Right lobe of liver (tissue), 6 donors: ENCODE data around the gene HOXD9. TPM values are rescaled to one million over a fixed set of nuclear protein-coding genes. Genes with fewer than 3 reads are reported as not detected.

Experiments
- ATAC-seq, 4 donors: fragments of 200-7000 bp; cut with Tn5 transposase; one replicate each; pipeline ENCODE4 v1.9.1; 2020; ENCODE audit warnings: mild to moderate bottlenecking in 4 of 4, moderate library complexity in 4 of 4
- DNase-seq, 3 donors: peaks; one replicate each; pipeline ENCODE4 v3.0.0-alpha.2; 2020
- H3K27ac ChIP-seq, 3 donors: fragments of 200-600 bp; one replicate each; pipeline ENCODE4 v1.8.0; 2022
- H3K27me3 ChIP-seq, 2 donors: fragments of 200-600 bp; one replicate each; pipeline ENCODE4 v1.8.0; 2022
- H3K36me3 ChIP-seq, 4 donors: fragments of 200-600 bp; sonication (generic) in 1 of 4; one replicate each; pipeline versions ENCODE4 v1.5.1 to v1.8.0; 2017 to 2022; ENCODE audit warnings: control low read depth in 1 of 4
- H3K4me1 ChIP-seq, 4 donors: fragments of 200-600 bp; sonication (generic) in 1 of 4; one replicate each; pipeline versions ENCODE4 v1.5.1 to v1.8.0; 2017 to 2022; ENCODE audit warnings: control low read depth in 1 of 4
- H3K4me3 ChIP-seq, 3 donors: fragments of 200-600 bp; one replicate each; pipeline ENCODE4 v1.8.0; 2022
- H3K9me3 ChIP-seq, 4 donors: fragments of 200-600 bp; sonication (generic) in 1 of 4; one replicate each; pipeline versions ENCODE4 v1.5.1 to v1.8.0; 2017 to 2022; ENCODE audit warnings: control low read depth in 1 of 4
- CTCF ChIP-seq, 4 donors: fragments of 200-600 bp in 3 of 4; fragments of 450-650 bp in 1 of 4; IDR thresholded peaks; one replicate each; pipeline versions ENCODE4 v1.5.1 to v1.8.0; 2016 to 2022; ENCODE audit warnings: antibody characterized with exemption in 4 of 4, mild to moderate bottlenecking in 2 of 4
- POLR2A ChIP-seq: fragments of 450-650 bp; IDR thresholded peaks from one replicate; pipeline ENCODE4 v1.6.1; 2017; ENCODE audit warnings: antibody characterized with exemption, mild to moderate bottlenecking
- WGBS: methylation state at CpG from one replicate; pipeline ENCODE4 v1.1.6; 2018; ENCODE audit warnings: low coverage, low lambda C conversion rate; ENCODE audit not compliant: insufficient coverage; ENCODE audit errors: missing lambda C conversion rate; 5-methylcytosine and 5-hydroxymethylcytosine counted together
- intact Hi-C, 2 donors: fragments of 100-400 bp; cut with DNase I; formaldehyde crosslinking; loops; one replicate each; pipeline versions ENCODE4 v1.11.2 to v1.14.1; 2022
- total RNA-seq, 6 experiments: library from RNA; depleted of rRNA in 2 of 6; stranded (reverse); fragments of >200 nt in 2 of 6; fragmentation: NEBNext Ultra II Directional in 3 of 6; extraction: Animal tissue kit (Norgen Biotek cat#: 25700) in 3 of 6; gene quantifications; one replicate each; pipeline versions ENCODE4 v1.1.0 to v1.2.4, GENCODE V29; 2016 to 2023
- donor health status: DM: no; HTN: yes; CAD: no.
- donor health status: DM: no; HTN: no; CAD: no.
- donor health status: DM: no; HTN: no; CAD: no.
- donor health status: DM: no; HTN: yes; CAD: no.
- donor health status: DM: no; HTN: yes; CAD: no.

HOXD9 gene
- total RNA-seq, 6 experiments from 2014 or later: 0.25 TPM; not detected in 5

- Histone ChIP-seq H3K4me1 (peaks cover 0 to 14% (median 6%) of the 10 kb centered on the region in 4 donors), H3K36me3 (no peaks in the 10 kb centered on the region), H3K27ac (no peak overlapping the region), H3K9me3 (no peaks in the 10 kb centered on the region), H3K27me3 (peaks cover 25 to 91% of the 10 kb centered on the region in 2 donors), H3K4me3 (no peak overlapping the region)
- DNase-seq: no peak
- TF ChIP-seq CTCF (IDR thresholded peaks at IDR 0.05) (no peak), POLR2A (no peak)
- intact Hi-C loops: no loop called here
- ATAC-seq: no peak
- WGBS: 8% methylated on average over 13 of the region's 28 CpGs
Measured at GRCh38 chr2:176100547-176101140, 21.9 kb upstream of the HOXD9 start.

GRCh38 chr2:176101216-176101830, 21.2 kb upstream of the HOXD9 start:
- 0% methylated on average over 2 of the region's 2 CpGs for WGBS

GRCh38 chr2:176101842-176102241, 20.7 kb upstream of the HOXD9 start:
- Histone ChIP-seq H3K4me3 (no peak overlapping the region), H3K4me1 (peaks cover 0 to 14% (median 5%) of the 10 kb centered on the region in 4 donors), H3K27me3 (peaks cover 25 to 90% of the 10 kb centered on the region in 2 donors), H3K27ac (no peak overlapping the region), H3K36me3 (no peaks in the 10 kb centered on the region), H3K9me3 (no peaks in the 10 kb centered on the region)
- TF ChIP-seq CTCF (IDR thresholded peaks at IDR 0.05) (no peak), POLR2A (no peak)
- DNase-seq: no peak
- intact Hi-C loops: no loop called here
- WGBS: 32% methylated on average over 4 of the region's 5 CpGs
- ATAC-seq: no peak

More at GRCh38 chr2:176101216-176101830, 21.2 kb upstream of the HOXD9 start:
- intact Hi-C loops: no loop called here
- H3K36me3 ChIP-seq: no peaks in the 10 kb centered on the region
- ATAC-seq (no peak), DNase-seq (no peak)
- no peak overlapping the region for H3K4me3 ChIP-seq
- peaks cover 25 to 91% of the 10 kb centered on the region in 2 donors for H3K27me3 ChIP-seq
- peaks cover 0 to 14% (median 6%) of the 10 kb centered on the region in 4 donors for H3K4me1 ChIP-seq
- TF ChIP-seq POLR2A (no peak), CTCF (IDR thresholded peaks at IDR 0.05) (no peak)
- H3K27ac ChIP-seq: no peak overlapping the region
- no peaks in the 10 kb centered on the region for H3K9me3 ChIP-seq

GRCh38 chr2:176102309-176102866, 20.1 kb upstream of the HOXD9 start:
- DNase-seq (no peak), ATAC-seq (no peak)
- Histone ChIP-seq H3K4me1 (peaks cover 0 to 10% (median 2%) of the 10 kb centered on the region in 4 donors), H3K36me3 (no peaks in the 10 kb centered on the region), H3K4me3 (no peak overlapping the region), H3K27ac (no peak overlapping the region), H3K27me3 (peaks cover 25 to 87% of the 10 kb centered on the region in 2 donors), H3K9me3 (no peaks in the 10 kb centered on the region)
- TF ChIP-seq CTCF (IDR thresholded peaks at IDR 0.05) (no peak), POLR2A (no peak)
- whole genome bisulfite sequencing: 6% methylated on average over 7 of the region's 7 CpGs
- intact Hi-C loops: no loop called here
